ENCODE results near the gene USP4. TPM values are rescaled to one million over a fixed set of nuclear protein-coding genes. Genes with fewer than 3 reads are reported as not detected.

Gene USP4, protein sequence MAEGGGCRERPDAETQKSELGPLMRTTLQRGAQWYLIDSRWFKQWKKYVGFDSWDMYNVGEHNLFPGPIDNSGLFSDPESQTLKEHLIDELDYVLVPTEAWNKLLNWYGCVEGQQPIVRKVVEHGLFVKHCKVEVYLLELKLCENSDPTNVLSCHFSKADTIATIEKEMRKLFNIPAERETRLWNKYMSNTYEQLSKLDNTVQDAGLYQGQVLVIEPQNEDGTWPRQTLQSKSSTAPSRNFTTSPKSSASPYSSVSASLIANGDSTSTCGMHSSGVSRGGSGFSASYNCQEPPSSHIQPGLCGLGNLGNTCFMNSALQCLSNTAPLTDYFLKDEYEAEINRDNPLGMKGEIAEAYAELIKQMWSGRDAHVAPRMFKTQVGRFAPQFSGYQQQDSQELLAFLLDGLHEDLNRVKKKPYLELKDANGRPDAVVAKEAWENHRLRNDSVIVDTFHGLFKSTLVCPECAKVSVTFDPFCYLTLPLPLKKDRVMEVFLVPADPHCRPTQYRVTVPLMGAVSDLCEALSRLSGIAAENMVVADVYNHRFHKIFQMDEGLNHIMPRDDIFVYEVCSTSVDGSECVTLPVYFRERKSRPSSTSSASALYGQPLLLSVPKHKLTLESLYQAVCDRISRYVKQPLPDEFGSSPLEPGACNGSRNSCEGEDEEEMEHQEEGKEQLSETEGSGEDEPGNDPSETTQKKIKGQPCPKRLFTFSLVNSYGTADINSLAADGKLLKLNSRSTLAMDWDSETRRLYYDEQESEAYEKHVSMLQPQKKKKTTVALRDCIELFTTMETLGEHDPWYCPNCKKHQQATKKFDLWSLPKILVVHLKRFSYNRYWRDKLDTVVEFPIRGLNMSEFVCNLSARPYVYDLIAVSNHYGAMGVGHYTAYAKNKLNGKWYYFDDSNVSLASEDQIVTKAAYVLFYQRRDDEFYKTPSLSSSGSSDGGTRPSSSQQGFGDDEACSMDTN
- 48.8 TPM for total RNA-seq

GRCh38 chr3:49339941-49340800 lies at the start of gene USP4:
USP4 (minus strand) TSS chr3:49340053; CDS start chr3:49340024, 29 bp downstream.

DNA sequence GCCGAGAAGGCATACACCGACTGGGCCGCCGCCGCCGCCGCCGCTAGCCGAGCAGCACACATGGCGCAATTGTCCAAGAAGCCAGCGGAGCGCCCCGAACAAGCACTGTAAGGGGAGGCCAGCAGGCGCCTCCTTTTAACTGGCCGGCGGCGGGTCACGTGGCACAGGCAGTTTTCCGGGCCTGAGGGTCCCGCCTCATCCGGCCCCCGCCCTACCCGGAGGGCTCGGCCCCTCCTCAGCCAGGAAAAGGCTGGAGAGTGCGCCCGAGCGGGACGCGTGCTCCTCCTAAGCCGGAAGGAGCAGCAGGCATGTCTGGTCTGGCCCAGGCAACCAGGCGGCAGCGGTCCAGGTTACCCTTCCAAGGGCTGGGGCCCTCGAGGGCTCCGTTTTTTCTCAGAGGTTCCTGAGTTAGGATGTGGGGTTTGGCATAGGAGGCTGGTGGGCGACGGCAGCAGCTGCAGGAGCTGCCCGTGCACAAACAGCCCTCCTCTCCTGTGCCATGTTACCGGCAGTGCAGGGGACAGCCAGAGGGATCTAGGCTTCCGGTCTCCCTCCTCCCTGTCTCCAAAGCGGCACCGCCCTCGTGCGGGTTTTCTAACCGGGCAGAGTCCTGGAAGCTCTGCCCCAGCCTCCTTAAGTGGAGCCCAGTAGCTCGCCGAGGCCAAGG lies 18.5 kb upstream of the USP4 start, which contains the start of gene GPX1:
Gene GPX1 (minus strand): TSS at position 137 of the 667 bp plus-strand sequence. CDS start 75 bp downstream, at position 62.

GRCh38 chr3:49276475-49277382 lies 63.1 kb downstream of the USP4 start, which contains the start of gene C3orf62:
C3orf62 (minus strand) TSS chr3:49277232; CDS start chr3:49276872, 360 bp downstream.

Small RNAs within 50 kb of the gene (small RNA-seq; reads per million reads assigned to genes)
- not detected for gene AC121247.2 (ENCODE audit: low replicate concordance)
- not detected for gene MIR4271 (ENCODE audit: low replicate concordance)
- not detected for gene RF00019 (ENCODE audit: low replicate concordance)

Other genes starting within 250 kb of the USP4 start
- gene QRICH1, start 246.0 kb downstream of the USP4 start, total RNA-seq = 187 TPM
- 170 TPM for gene QARS1, start 235.3 kb downstream of the USP4 start, total RNA-seq
- gene USP19, start 219.2 kb downstream of the USP4 start, total RNA-seq = 63.9 TPM
- gene LAMB2, start 207.0 kb downstream of the USP4 start, total RNA-seq = 69.2 TPM
- gene CCDC71, start 173.7 kb downstream of the USP4 start, total RNA-seq = 24.7 TPM
- 11.0 TPM for gene KLHDC8B, start 168.5 kb downstream of the USP4 start, total RNA-seq
- gene C3orf62, start 62.8 kb downstream of the USP4 start, total RNA-seq = 8.5 TPM
- gene GPX1, start 18.3 kb upstream of the USP4 start, total RNA-seq = 62.0 TPM
- 111 TPM for gene RHOA, start 71.9 kb upstream of the USP4 start, total RNA-seq
- 14.7 TPM for gene TCTA, start 72.4 kb upstream of the USP4 start, total RNA-seq
- 2.5 TPM for gene AMT, start 82.4 kb upstream of the USP4 start, total RNA-seq
- gene NICN1, start 89.3 kb upstream of the USP4 start, total RNA-seq = 14.7 TPM
- gene DAG1, start 130.2 kb upstream of the USP4 start, total RNA-seq = 30.7 TPM
- 23.5 TPM for gene BSN, start 214.4 kb upstream of the USP4 start, total RNA-seq

All from parietal lobe (tissue), 2 donors.